ENCODE results near the gene FAM120B.
"Not testable (repeated sequence)": the region's sequence is repeated elsewhere in the genome, so short reads cannot be mapped to it uniquely, and the experiment has no call there.

The FAM120B gene

DNA sequence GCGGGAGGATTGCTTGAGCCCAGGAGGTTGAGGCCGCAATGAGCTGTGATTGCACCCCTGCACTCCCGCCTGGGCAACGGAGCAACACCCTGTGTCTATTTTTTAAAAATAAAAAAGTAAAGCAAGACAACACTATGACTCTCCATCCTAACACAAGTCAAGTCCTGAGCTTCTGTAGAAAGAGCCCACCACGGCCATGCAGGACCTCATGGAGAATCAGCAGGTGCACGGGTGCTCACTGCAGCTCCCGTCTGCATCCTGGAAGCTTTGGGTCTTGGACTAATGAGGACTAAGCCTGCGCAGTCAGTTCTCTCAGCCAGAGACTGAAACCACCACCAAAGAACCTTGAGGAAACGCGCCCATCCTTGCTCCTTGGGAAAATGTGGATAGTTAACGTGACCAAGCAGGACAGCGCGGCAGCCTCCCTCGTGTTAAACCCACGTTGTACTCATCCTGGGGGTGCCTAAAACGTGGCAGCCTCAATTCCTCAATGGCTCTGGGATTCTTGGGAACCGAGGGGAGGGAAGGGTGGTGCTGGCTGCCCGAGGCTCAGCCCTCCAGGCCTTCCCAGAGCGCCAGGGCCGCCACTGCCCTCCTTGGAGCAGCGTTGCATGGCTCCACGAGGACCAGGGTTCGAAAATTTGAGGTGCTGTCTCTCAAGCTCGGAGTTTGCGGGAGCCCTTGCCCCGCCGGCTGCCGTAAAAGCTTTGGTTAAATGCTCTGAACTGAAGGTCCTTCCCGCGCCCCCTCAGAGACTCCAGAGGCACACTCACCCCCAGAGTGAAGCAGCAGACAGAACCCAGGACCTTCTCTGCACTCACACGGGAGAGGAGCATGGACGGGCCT is 44.7 kb upstream of the FAM120B start:
- no peak overlapping the region for H3K4me3 ChIP-seq (ENCODE audit: low read depth, low read length)
- DNase-seq (ENCODE audit: low read depth, low spot score): no peak
- POLR2A ChIA-PET: no interaction called here
- TF ChIP-seq, protein P1, sequence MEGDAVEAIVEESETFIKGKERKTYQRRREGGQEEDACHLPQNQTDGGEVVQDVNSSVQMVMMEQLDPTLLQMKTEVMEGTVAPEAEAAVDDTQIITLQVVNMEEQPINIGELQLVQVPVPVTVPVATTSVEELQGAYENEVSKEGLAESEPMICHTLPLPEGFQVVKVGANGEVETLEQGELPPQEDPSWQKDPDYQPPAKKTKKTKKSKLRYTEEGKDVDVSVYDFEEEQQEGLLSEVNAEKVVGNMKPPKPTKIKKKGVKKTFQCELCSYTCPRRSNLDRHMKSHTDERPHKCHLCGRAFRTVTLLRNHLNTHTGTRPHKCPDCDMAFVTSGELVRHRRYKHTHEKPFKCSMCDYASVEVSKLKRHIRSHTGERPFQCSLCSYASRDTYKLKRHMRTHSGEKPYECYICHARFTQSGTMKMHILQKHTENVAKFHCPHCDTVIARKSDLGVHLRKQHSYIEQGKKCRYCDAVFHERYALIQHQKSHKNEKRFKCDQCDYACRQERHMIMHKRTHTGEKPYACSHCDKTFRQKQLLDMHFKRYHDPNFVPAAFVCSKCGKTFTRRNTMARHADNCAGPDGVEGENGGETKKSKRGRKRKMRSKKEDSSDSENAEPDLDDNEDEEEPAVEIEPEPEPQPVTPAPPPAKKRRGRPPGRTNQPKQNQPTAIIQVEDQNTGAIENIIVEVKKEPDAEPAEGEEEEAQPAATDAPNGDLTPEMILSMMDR (IDR thresholded peaks at IDR 0.05; ENCODE audit: insufficient read depth, low read length, missing control alignments): no peak
- CTCF ChIA-PET: no interaction called here

DNA sequence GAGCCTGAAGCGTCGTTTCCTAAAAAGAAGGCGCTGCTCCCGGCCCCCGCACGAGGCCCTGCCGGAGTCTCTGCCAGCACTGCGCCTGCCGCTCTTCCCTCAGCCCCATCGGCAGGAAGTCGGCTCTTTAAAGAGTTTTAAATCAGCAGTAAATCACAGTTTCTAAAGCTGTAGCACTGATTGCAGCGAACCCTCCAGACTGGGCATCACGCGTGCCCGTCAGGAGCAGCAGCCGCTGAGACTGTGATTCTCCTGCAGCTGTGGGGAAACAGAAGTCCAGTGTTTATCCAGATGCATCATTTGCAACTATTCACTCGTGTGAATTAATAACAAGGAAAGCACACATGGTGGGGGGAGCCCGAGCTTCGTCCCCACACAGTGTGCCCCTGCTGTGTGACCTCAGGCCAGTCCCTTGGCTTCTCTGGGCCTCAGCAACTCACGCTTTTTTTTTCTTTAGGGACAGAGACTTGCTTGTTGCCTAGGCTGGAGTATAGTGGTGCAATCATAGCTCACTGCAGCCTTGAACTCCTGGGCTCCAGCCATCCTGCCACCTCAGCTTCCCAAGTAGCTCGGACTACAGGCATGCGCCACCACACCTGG is 44.0 kb upstream of the FAM120B start:
- TF ChIP-seq, protein P1 (IDR thresholded peaks at IDR 0.05; ENCODE audit: insufficient read depth, low read length, missing control alignments): no peak
- POLR2A ChIA-PET: no interaction called here
- CTCF ChIA-PET: no interaction called here
- DNase-seq (ENCODE audit: low read depth, low spot score): no peak
- no peak overlapping the region for H3K4me3 ChIP-seq (ENCODE audit: low read depth, low read length)

DNA sequence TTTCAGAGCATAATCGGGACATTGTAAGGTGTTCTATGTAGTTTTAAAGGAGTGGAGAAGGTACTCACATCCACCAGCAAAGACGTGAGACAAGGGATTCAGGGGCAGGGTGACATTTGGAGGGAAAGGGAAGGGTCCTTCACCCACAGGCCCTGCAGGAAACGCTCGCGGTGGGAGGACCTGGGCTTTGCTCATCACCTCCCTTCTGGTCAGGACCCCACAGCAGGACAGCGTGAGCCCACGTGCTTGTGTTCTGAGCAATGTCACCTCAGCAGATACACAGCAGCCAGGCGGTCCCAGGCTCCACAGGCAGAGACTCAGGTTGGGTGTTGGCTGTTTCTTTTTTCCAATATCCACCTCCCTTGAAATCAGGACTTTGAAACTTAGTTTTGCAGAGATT is 43.1 kb upstream of the FAM120B start:
- CTCF ChIA-PET: no interaction called here
- TF ChIP-seq, protein P1 (IDR thresholded peaks at IDR 0.05; ENCODE audit: insufficient read depth, low read length, missing control alignments): no peak
- POLR2A ChIA-PET: no interaction called here
- no peak overlapping the region for H3K4me3 ChIP-seq (ENCODE audit: low read depth, low read length)
- DNase-seq (ENCODE audit: low read depth, low spot score): no peak

DNA sequence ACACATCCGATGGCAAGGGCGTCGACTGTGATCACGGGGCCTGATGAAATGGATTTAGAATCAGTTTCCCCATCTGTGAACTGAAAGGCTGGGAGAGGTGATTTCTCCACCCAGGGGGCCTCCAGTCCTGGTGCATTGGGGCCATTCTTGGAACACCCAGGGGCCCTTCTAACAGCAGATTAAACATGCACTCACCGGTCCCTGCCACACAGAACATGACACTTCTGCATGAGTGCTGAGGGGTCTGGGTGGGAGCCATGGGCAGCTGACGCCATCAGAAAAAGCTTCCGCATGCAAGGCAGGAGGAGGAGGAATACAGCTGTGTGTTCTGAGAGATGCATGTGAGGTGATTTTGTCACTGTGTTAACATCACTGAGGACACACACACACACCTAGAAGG is 42.5 kb upstream of the FAM120B start:
- POLR2A ChIA-PET: no interaction called here
- no peak for DNase-seq (ENCODE audit: low read depth, low spot score)
- CTCF ChIA-PET: no interaction called here
- H3K4me3 ChIP-seq (ENCODE audit: low read depth, low read length): no peak overlapping the region
- TF ChIP-seq, protein P1 (IDR thresholded peaks at IDR 0.05; ENCODE audit: insufficient read depth, low read length, missing control alignments): no peak

DNA sequence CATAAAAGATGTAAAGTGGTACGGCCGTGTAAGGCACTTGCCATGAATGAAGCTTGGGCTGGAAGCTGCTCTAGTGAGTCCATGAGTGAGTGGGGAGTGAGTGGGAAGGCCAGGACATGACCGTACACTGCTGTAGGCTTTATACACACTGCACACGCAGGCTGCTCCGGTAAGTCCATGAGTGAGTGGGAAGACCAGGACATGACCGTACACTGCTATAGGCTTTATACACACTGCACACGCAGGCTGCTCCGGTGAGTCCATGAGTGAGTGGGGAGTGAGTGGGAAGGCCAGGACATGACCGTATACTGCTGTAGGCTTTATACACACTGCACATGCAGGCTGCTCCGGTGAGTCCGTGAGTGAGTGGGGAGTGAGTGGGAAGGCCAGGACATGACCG is 41.9 kb upstream of the FAM120B start:
- H3K4me3 ChIP-seq (ENCODE audit: low read depth, low read length); POLR2A ChIA-PET; CTCF ChIA-PET; DNase-seq (ENCODE audit: low read depth, low spot score): not testable (repeated sequence)

DNA sequence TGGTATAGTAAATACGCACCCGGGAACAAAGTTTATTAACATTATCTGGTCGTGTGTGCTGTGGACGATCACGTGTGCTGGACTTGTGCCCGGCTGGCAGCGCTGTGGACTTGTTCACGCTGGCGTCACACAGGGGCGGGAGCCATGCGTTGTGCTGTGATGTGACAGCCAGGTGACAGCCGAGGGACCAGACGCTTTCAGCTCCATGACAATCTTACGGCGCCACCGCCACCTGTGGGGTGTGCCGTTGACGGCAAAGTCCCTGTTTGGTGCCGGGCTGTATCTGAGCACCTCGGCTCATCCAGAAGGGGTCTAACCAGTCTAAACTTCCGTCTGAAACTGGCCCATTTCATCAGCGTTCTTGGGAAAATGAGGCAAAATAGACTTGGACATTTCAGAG is 40.9 kb upstream of the FAM120B start:
- DNase-seq (ENCODE audit: low read depth, low spot score): no peak
- ChIA-PET CTCF (no interaction called here), POLR2A (no interaction called here)
- TF ChIP-seq, protein P1 (IDR thresholded peaks at IDR 0.05; ENCODE audit: insufficient read depth, low read length, missing control alignments): no peak
- no peak overlapping the region for H3K4me3 ChIP-seq (ENCODE audit: low read depth, low read length)
